Nephron (organoid): ENCODE results near the gene INPP5K.

Experiments
- H3K27ac Mint-ChIP-seq, 3 experiments: 2 replicates each; pipeline ENCODE4 v1.8.0; 2020; ENCODE audit warnings: mixed read lengths in 3 of 3, mild to moderate bottlenecking in 2 of 3, moderate library complexity in 1 of 3
- H3K27me3 Mint-ChIP-seq: 2 replicates; pipeline ENCODE4 v1.8.0; 2021; ENCODE audit warnings: low read depth, mild to moderate bottlenecking, moderate library complexity, mixed read lengths
- H3K36me3 Mint-ChIP-seq: 2 replicates; pipeline ENCODE4 v1.8.0; 2020; ENCODE audit warnings: low read depth, mixed read lengths
- H3K4me1 Mint-ChIP-seq: 2 replicates; pipeline ENCODE4 v1.8.0; 2020; ENCODE audit warnings: mixed read lengths
- H3K4me3 Mint-ChIP-seq, 3 experiments: 2 replicates each; pipeline ENCODE4 v1.8.0; 2020; ENCODE audit warnings: mild to moderate bottlenecking in 3 of 3, mixed read lengths in 3 of 3, moderate library complexity in 2 of 3
- H3K9me3 Mint-ChIP-seq: 2 replicates; pipeline ENCODE4 v1.8.0; 2020; ENCODE audit warnings: mixed read lengths
- TF ChIP-seq, protein P1 (sequence below), 3 experiments: fragments of 200-600 bp; sonication (generic); IDR thresholded peaks; one replicate each; pipeline ENCODE4 v1.5.0; 2021; ENCODE audit warnings: antibody characterized with exemption in 3 of 3; ENCODE audit not compliant: unreplicated experiment in 3 of 3

Gene INPP5K

DNA sequence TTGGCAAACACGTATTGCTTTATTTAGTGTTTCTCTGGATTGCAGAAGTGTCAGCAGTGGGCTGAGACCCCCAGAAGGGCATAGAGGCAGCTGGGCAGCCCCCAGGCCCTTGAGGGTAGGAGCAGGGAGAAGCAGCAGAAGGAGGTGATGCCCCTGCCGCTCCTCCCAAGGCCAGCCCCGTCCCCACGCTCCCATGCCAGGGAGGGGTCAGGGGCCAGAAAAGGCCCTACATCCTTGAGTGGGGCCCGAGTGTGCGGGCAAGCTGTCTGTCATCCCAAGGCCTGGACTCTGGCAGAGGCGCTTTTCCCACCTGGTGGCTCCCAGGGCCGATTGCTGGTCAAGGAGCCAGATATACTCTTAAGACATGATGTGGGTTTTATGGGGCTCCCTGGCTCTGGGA lies 52.2 kb downstream of the INPP5K start:
- no peaks in the 10 kb centered on the region for H3K4me1 Mint-ChIP-seq
- H3K4me3 Mint-ChIP-seq, result no peak overlapping the region
- H3K36me3 Mint-ChIP-seq, result peaks cover 16% of the 10 kb centered on the region
- H3K27ac Mint-ChIP-seq, result no peak overlapping the region
- no peaks in the 10 kb centered on the region for H3K27me3 Mint-ChIP-seq
- TF ChIP-seq, protein P1, sequence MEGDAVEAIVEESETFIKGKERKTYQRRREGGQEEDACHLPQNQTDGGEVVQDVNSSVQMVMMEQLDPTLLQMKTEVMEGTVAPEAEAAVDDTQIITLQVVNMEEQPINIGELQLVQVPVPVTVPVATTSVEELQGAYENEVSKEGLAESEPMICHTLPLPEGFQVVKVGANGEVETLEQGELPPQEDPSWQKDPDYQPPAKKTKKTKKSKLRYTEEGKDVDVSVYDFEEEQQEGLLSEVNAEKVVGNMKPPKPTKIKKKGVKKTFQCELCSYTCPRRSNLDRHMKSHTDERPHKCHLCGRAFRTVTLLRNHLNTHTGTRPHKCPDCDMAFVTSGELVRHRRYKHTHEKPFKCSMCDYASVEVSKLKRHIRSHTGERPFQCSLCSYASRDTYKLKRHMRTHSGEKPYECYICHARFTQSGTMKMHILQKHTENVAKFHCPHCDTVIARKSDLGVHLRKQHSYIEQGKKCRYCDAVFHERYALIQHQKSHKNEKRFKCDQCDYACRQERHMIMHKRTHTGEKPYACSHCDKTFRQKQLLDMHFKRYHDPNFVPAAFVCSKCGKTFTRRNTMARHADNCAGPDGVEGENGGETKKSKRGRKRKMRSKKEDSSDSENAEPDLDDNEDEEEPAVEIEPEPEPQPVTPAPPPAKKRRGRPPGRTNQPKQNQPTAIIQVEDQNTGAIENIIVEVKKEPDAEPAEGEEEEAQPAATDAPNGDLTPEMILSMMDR (IDR thresholded peaks at IDR 0.05; ENCODE audit: unreplicated experiment in 3 of 3), result no peak
- no peaks in the 10 kb centered on the region for H3K9me3 Mint-ChIP-seq

DNA sequence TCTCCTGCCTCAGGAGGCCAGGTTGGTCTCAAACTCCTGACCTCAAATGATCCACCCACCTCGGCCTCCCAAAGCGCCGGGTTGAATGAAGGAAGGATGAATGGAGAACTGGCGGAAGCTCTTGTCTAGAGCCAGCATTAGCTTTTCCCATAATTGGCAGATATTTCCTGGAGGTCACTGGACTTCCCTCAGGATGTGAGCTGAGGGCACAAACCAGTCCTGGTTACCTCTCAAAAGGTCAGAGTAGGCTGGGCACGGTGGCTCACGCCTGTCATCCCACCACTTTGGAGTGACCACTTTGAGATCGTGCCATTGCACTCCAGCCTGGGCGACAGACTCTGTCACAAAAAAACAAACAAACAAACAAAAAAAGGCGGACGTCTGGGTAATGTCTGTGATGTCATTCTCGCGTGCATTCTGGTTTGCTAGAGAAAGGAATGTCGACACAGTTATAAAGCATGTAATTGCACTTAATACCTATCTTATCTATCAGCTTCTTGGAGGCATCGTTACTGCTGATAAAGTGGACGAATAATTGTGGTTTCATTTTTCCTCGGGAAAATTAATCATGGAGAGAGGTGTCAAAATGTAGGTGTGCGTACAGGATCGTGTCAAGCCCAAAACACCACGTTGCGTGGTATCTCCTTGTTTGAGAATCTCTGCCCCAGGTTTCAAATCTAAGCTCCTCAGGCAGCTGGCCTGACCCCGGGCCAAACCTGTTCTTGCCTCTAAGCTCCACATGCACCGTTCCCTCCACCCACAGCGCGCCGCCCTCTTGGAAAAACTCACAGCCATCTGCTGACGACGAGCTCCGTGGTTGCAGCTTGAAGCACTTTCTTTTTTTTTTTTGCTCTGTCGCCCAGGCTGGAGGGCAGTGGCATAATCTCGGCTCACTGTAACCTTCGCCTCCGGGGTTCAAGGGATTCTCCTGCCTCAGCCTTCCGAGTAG lies 54.0 kb downstream of the INPP5K start:
- H3K4me3 Mint-ChIP-seq, result no peak overlapping the region
- H3K4me1 Mint-ChIP-seq, result no peaks in the 10 kb centered on the region
- H3K27ac Mint-ChIP-seq, result no peak overlapping the region
- H3K36me3 Mint-ChIP-seq, result peaks cover 5% of the 10 kb centered on the region
- TF ChIP-seq, protein P1 (IDR thresholded peaks at IDR 0.05; ENCODE audit: unreplicated experiment in 3 of 3), result no peak
- H3K9me3 Mint-ChIP-seq, result no peaks in the 10 kb centered on the region
- H3K27me3 Mint-ChIP-seq, result no peaks in the 10 kb centered on the region

DNA sequence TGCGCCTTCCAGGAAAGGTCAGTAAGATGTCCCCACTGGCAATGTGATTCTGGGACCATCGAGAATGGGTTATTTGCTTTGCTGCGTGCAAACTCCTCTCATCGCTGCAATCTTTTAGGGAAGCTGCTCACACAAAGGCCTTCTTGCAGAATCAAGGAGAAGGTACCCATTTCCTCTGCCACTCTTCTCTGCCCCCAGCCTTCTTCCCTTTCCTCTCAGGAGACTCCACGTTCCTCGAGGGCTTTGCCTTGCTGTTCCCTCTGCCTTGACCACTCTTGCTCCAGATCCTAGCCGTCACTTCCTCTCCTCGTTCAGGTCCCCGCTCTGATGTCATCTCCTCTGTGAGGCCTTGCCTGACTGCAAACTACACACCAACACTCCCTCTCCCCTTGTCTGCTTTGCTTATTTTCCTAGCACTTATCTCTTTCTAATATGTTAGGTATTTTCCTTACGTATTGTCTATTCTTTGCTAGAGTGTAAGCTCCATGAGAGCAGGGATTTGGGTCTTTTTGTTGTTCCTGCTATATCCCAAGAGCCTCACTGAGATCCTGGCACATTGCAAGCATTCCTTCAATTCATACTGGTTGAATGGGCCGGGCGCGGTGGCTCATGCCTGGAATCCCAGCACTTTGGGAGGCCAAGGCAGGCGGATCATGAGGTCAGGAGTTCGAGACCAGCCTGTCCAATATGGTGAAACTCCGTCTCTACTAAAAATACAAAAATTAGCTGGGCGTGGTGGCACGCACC lies 55.0 kb downstream of the INPP5K start:
- Mint-ChIP-seq H3K9me3 (no peaks in the 10 kb centered on the region), H3K4me1 (no peaks in the 10 kb centered on the region), H3K36me3 (peaks cover 5% of the 10 kb centered on the region), H3K27me3 (no peaks in the 10 kb centered on the region), H3K4me3 (peak overlapping the region in 1 of 3 experiments; percentile 26), H3K27ac (no peak overlapping the region)
- TF ChIP-seq, protein P1 (IDR thresholded peaks at IDR 0.05; ENCODE audit: unreplicated experiment in 3 of 3), result no peak

DNA sequence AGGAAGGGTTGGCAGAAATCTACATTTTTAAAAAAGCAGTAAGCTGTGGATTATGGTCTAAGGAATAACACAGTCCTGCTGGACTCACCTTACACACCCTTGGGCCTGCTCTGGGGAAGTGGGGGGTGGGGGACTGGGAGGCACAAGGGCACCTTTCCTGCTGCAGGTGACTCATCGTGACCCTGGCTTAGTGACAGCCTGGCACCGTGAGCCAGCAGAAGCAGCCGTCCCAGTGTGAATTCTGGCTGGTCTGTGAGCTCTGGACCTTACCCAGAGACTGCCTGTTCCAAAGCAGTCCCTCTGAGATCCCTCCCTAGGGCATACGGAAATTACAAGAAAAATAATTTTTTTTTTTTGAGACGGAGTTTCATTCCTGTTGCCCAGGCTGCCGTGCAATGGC lies 56.2 kb downstream of the INPP5K start:
- H3K4me1 Mint-ChIP-seq, result peaks cover under 1% of the 10 kb centered on the region
- H3K36me3 Mint-ChIP-seq, result peaks cover 5% of the 10 kb centered on the region
- H3K27me3 Mint-ChIP-seq, result no peaks in the 10 kb centered on the region
- H3K9me3 Mint-ChIP-seq, result no peaks in the 10 kb centered on the region
- TF ChIP-seq, protein P1 (IDR thresholded peaks at IDR 0.05; ENCODE audit: unreplicated experiment in 3 of 3), result no peak
- H3K4me3 Mint-ChIP-seq, result no peak overlapping the region
- H3K27ac Mint-ChIP-seq, result no peak overlapping the region

DNA sequence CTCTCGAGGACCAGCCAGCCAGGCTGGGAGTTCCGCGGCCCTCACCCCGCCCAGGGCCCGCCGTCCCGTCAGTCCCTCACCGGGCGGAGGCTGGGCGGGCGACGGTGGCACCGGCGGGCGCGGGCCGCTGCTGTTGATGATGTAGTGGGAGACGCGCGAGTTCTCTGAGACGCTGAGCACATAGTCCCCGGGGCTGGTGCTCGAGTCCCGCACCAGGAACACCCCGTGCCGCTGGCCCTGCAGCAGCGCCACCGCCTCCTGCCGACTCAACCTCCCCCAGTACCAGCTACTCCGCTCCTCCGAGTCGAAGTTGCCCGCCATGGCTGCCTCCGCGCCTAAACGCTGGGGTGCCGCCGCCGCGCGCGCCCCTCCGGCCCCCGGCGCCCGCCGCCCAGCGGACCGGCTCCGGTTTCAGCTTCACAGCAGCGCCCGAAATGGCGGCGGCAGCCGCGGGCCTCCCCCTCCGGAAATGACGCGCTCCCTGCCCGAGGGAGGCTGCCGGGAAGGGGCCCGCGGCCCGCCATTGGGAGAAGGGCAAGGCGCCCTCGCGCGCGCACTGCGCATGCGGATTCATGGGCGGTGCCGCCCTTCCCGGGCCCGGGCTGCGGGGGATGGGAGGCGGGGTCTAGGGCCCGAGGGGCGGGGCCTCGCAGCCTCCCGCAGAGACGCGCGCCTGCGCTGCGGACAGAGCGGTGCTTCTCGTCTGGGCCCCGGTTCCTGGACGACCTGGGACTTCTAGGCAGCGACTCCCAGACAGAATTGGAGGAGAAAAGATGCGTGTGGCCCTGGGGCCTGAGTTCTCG lies 60.4 kb downstream of the INPP5K start, which contains the start of gene CRK:
CRK (minus strand) TSS at position 436 of the 803 bp plus-strand sequence; CDS start at position 321, 115 bp downstream.
- TF ChIP-seq, protein P1 (IDR thresholded peaks at IDR 0.05; ENCODE audit: unreplicated experiment in 3 of 3), result no peak
- H3K9me3 Mint-ChIP-seq, result no peaks in the 10 kb centered on the region
- H3K36me3 Mint-ChIP-seq, result peaks cover 7% of the 10 kb centered on the region
- H3K27me3 Mint-ChIP-seq, result no peaks in the 10 kb centered on the region
- peak within 1 kb of the TSS; percentile 66 to 91 (median 71) for H3K27ac Mint-ChIP-seq
- peaks cover 17% of the 10 kb centered on the region for H3K4me1 Mint-ChIP-seq
- H3K4me3 Mint-ChIP-seq, result peak within 1 kb of the TSS; percentile 89 to 98 (median 91)
